Activated CD8-positive, alpha-beta T cell treated with anti-CD3 and anti-CD28 coated beads for 36 hours (primary cell): ENCODE data around the gene VSIR. TPM values are rescaled to one million over a fixed set of nuclear protein-coding genes. Genes with fewer than 3 reads are reported as not detected.

ENCODE experiments used
- ATAC-seq: fragments of 200-7000 bp; cut with Tn5 transposase; one replicate; pipeline ENCODE4 v1.10.0; 2021; ENCODE audit warnings: mild to moderate bottlenecking, moderate library complexity
- CTCF ChIA-PET: fragments of 350-600 bp; sonication (Branson Sonifier 250); formaldehyde crosslinking; loops from one replicate; lab custom pipeline; 2021; ENCODE audit warnings: antibody characterized with exemption; lab: Charles Lee
- POLR2A ChIA-PET: fragments of 350-600 bp; sonication (Branson Sonifier 250); formaldehyde crosslinking; loops from one replicate; lab custom pipeline; 2021; ENCODE audit warnings: antibody characterized with exemption; lab: Charles Lee
- DNase-seq: peaks from one replicate; pipeline ENCODE4 v3.0.0-alpha.2; 2020
- H3K27ac Mint-ChIP-seq: one replicate; pipeline ENCODE4 v1.8.0; 2021; ENCODE audit warnings: mild to moderate bottlenecking, mixed read lengths
- H3K27me3 Mint-ChIP-seq: one replicate; pipeline ENCODE4 v1.8.0; 2021; ENCODE audit warnings: mixed read lengths
- H3K36me3 Mint-ChIP-seq: one replicate; pipeline ENCODE4 v1.8.0; 2021; ENCODE audit warnings: low read depth, mixed read lengths
- H3K4me1 Mint-ChIP-seq: one replicate; pipeline ENCODE4 v1.8.0; 2021; ENCODE audit warnings: low read depth, mixed read lengths
- H3K4me3 Mint-ChIP-seq: one replicate; pipeline ENCODE4 v1.8.0; 2021; ENCODE audit warnings: mild to moderate bottlenecking, moderate library complexity, mixed read lengths
- H3K9me3 Mint-ChIP-seq: one replicate; pipeline ENCODE4 v1.8.0; 2021; ENCODE audit warnings: mixed read lengths
- CTCF ChIP-seq: fragments of 200-600 bp; IDR thresholded peaks from one replicate; pipeline ENCODE4 v1.8.0; 2022; ENCODE audit warnings: antibody characterized with exemption, mild to moderate bottlenecking
- intact Hi-C: fragments of 100-400 bp; cut with micrococcal nuclease; formaldehyde crosslinking; loops from one replicate; pipeline ENCODE4 v1.10.0; 2022
- total RNA-seq, 2 experiments: library from RNA; stranded (reverse); gene quantifications; one replicate each; pipeline ENCODE4 v1.2.3, GENCODE V29; 2021

VSIR gene
- total RNA-seq, 2 experiments from 2014 or later = 59.6 to 61.0 TPM

GRCh38 chr10:71711052-71711623 is 62.2 kb downstream of the VSIR start:
- Mint-ChIP-seq H3K36me3 (no peaks in the 10 kb centered on the region), H3K27ac (peak overlapping the region; percentile 96), H3K4me3 (no peak overlapping the region), H3K4me1 (peaks cover 67% of the 10 kb centered on the region), H3K9me3 (no peaks in the 10 kb centered on the region), H3K27me3 (no peaks in the 10 kb centered on the region)
- intact Hi-C loops = no loop called here
- ATAC-seq (no peak), DNase-seq (no peak)
- POLR2A ChIA-PET = interaction anchor here (0.9 to 7.5 kb wide), 3 partner anchors 14 to 64 kb away, joined by 3 to 65 read pairs (median 15); partner anchors contain the start of gene VSIR
- CTCF ChIA-PET = interaction anchor here (0.8 to 12.4 kb wide), 9 partner anchors 14 to 397 kb away, joined by 3 to 189 read pairs (median 4); partner anchors contain the start of gene VSIR
- TF ChIP-seq CTCF = no peak

GRCh38 chr10:71710519-71710918 is 62.8 kb downstream of the VSIR start:
- TF ChIP-seq CTCF = no peak
- Mint-ChIP-seq H3K4me1 (peaks cover 62% of the 10 kb centered on the region), H3K36me3 (no peaks in the 10 kb centered on the region), H3K9me3 (no peaks in the 10 kb centered on the region), H3K4me3 (no peak overlapping the region), H3K27me3 (no peaks in the 10 kb centered on the region), H3K27ac (no peak overlapping the region)
- ChIA-PET POLR2A (interaction anchor here (0.9 to 2.9 kb wide), 2 partner anchors 62 to 65 kb away, joined by 3 to 15 read pairs; partner anchors contain the start of gene VSIR), CTCF (interaction anchor here (2.0 to 12.4 kb wide), 3 partner anchors 15 to 63 kb away, joined by 11 to 189 read pairs (median 57); partner anchors contain the start of gene VSIR)
- no peak for ATAC-seq
- intact Hi-C loops = no loop called here
- no peak for DNase-seq

GRCh38 chr10:71708897-71709882 is 64.1 kb downstream of the VSIR start:
- CTCF ChIA-PET = interaction anchor here (0.6 to 12.4 kb wide), 45 partner anchors 8 to 397 kb away, joined by 3 to 189 read pairs (median 6); partner anchors contain the start of genes C10orf105, PSAP and VSIR
- no peaks in the 10 kb centered on the region for H3K36me3 Mint-ChIP-seq
- no peak overlapping the region for H3K27ac Mint-ChIP-seq
- H3K4me3 Mint-ChIP-seq = no peak overlapping the region
- H3K4me1 Mint-ChIP-seq = peaks cover 49% of the 10 kb centered on the region
- POLR2A ChIA-PET = interaction anchor here (1.1 to 1.4 kb wide), 3 partner anchors 10 to 49 kb away, joined by 3 read pairs; no protein-coding TSS in a partner anchor
- no peaks in the 10 kb centered on the region for H3K27me3 Mint-ChIP-seq
- intact Hi-C loops = loop anchor here (10.0 kb wide), 1 partner anchor 324 kb away; no protein-coding TSS in a partner anchor
- TF ChIP-seq CTCF = no peak
- DNase-seq (no peak), ATAC-seq (no peak)
- no peaks in the 10 kb centered on the region for H3K9me3 Mint-ChIP-seq

- ATAC-seq = peak; percentile 58
- Mint-ChIP-seq H3K27ac (peak overlapping the region; percentile 20), H3K4me3 (no peak overlapping the region), H3K9me3 (no peaks in the 10 kb centered on the region), H3K4me1 (peaks cover 40% of the 10 kb centered on the region), H3K36me3 (no peaks in the 10 kb centered on the region), H3K27me3 (no peaks in the 10 kb centered on the region)
- TF ChIP-seq CTCF = peak; percentile 99
- intact Hi-C loops = loop anchor here (10.0 kb wide), 1 partner anchor 324 kb away; no protein-coding TSS in a partner anchor
- CTCF ChIA-PET = interaction anchor here (0.6 to 12.4 kb wide), 53 partner anchors 9 to 396 kb away, joined by 3 to 189 read pairs (median 5); partner anchors contain the start of genes C10orf105, CDH23, PSAP and SLC29A3
- POLR2A ChIA-PET = interaction anchor here (1.1 to 1.4 kb wide), 3 partner anchors 9 to 48 kb away, joined by 3 read pairs; no protein-coding TSS in a partner anchor
- peak; percentile 77 for DNase-seq
Measured at GRCh38 chr10:71708301-71708703, 65.0 kb downstream of the VSIR start.
